Measurements from ENCODE around the gene SLMAP.

SLMAP gene

GRCh38 chr3:57717205-57717868 lies 38.8 kb upstream of the SLMAP start:
- no peak for TF ChIP-seq CTCF (IDR thresholded peaks at IDR 0.05; ENCODE audit: extremely low read depth, insufficient read depth, missing control alignments)
- in situ Hi-C loops (cut with MboI; ENCODE audit: low pct_unique_long_range_greater_than_20kb, low sequenced_read_pairs, unreplicated experiment), result no loop called here
- DNase-seq (ENCODE audit: low spot score), result no peak

GRCh38 chr3:57718118-57718517 lies 38.0 kb upstream of the SLMAP start:
- no peak for DNase-seq (ENCODE audit: low spot score)
- in situ Hi-C loops (cut with MboI; ENCODE audit: low pct_unique_long_range_greater_than_20kb, low sequenced_read_pairs, unreplicated experiment), result no loop called here
- TF ChIP-seq CTCF (IDR thresholded peaks at IDR 0.05; ENCODE audit: extremely low read depth, insufficient read depth, missing control alignments), result no peak

GRCh38 chr3:57726397-57726796 lies 29.7 kb upstream of the SLMAP start:
- no peak for TF ChIP-seq CTCF (IDR thresholded peaks at IDR 0.05; ENCODE audit: extremely low read depth, insufficient read depth, missing control alignments)
- in situ Hi-C loops (cut with MboI; ENCODE audit: low pct_unique_long_range_greater_than_20kb, low sequenced_read_pairs, unreplicated experiment), result no loop called here
- DNase-seq (ENCODE audit: low spot score), result no peak

- in situ Hi-C loops (cut with MboI; ENCODE audit: low pct_unique_long_range_greater_than_20kb, low sequenced_read_pairs, unreplicated experiment), result no loop called here
- no peak for DNase-seq (ENCODE audit: low spot score)
- no peak for TF ChIP-seq CTCF (IDR thresholded peaks at IDR 0.05; ENCODE audit: extremely low read depth, insufficient read depth, missing control alignments)
Measured at GRCh38 chr3:57727106-57727505, 29.0 kb upstream of the SLMAP start.

- DNase-seq (ENCODE audit: low spot score), result no peak
- TF ChIP-seq CTCF (IDR thresholded peaks at IDR 0.05; ENCODE audit: extremely low read depth, insufficient read depth, missing control alignments), result no peak
- in situ Hi-C loops (cut with MboI; ENCODE audit: low pct_unique_long_range_greater_than_20kb, low sequenced_read_pairs, unreplicated experiment), result no loop called here
Measured at GRCh38 chr3:57729334-57730045, 26.6 kb upstream of the SLMAP start.

- TF ChIP-seq CTCF (IDR thresholded peaks at IDR 0.05; ENCODE audit: extremely low read depth, insufficient read depth, missing control alignments), result no peak
- in situ Hi-C loops (cut with MboI; ENCODE audit: low pct_unique_long_range_greater_than_20kb, low sequenced_read_pairs, unreplicated experiment), result no loop called here
- DNase-seq (ENCODE audit: low spot score), result no peak
Measured at GRCh38 chr3:57730682-57731081, 25.4 kb upstream of the SLMAP start.

Measured in GM13977 (cell line).